Brain microvascular endothelial cell (primary cell): ENCODE measurements around the gene CREB3L4.

ENCODE experiments used
- DNase-seq: peaks from one replicate; pipeline ENCODE4 v3.0.0-alpha.2; 2020
- H3K27ac ChIP-seq: fragments of 250-450 bp; sonication (Bioruptor Pico); 2 replicates; pipeline ENCODE4 v1.5.1; 2020; ENCODE audit warnings: mild to moderate bottlenecking, moderate library complexity
- H3K27me3 ChIP-seq: fragments of 250-450 bp; sonication (Bioruptor Pico); replicated peaks from 2 replicates; pipeline ENCODE4 v1.5.1; 2020; ENCODE audit warnings: mild to moderate bottlenecking
- H3K36me3 ChIP-seq: fragments of 250-450 bp; sonication (Bioruptor Pico); replicated peaks from 2 replicates; pipeline ENCODE4 v1.5.1; 2020; ENCODE audit warnings: mild to moderate bottlenecking
- H3K4me3 ChIP-seq: 2 replicates; pipeline ENCODE4 v1.5.1; 2011; ENCODE audit warnings: low read depth, mild to moderate bottlenecking, control low read depth, low read length, moderate library complexity
- in situ Hi-C: cut with HindIII; loops from 2 replicates; pipeline ENCODE4 v1.10.0; 2017; ENCODE audit warnings: low sequenced_read_pairs, low pct_ligation_motif_present
- TF ChIP-seq, protein P1 (sequence below): IDR thresholded peaks from 2 replicates; pipeline ENCODE4 v1.5.1; 2011; ENCODE audit warnings: low read depth, mild to moderate bottlenecking, moderate library complexity, low read length, control low read depth, inconsistent platforms; ENCODE audit errors: missing control alignments

Gene CREB3L4

DNA sequence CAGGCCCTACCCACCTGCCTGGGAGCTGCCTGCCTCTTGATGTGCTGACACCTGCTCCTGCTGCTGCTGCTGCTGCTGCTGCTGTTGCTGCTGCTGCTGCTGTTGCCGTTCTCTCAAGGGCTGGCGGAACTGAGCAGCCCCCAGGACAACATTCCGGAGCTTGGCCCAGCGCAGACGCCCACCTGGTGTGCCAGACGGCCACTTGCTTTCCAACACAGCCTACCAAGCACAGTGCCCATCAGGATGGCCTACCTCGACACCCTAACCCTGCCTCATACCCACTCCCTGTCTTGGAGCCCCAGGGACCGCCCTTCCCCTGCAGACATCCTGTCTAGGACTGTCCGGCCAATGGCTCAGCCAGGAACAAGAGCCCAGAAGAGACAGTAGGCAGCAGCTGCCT lies 33.0 kb upstream of the CREB3L4 start:
- in situ Hi-C loops = no loop called here
- H3K36me3 ChIP-seq = peaks cover 52% of the 10 kb centered on the region
- no peak overlapping the region for H3K27ac ChIP-seq
- H3K27me3 ChIP-seq = no peaks in the 10 kb centered on the region
- no peak for DNase-seq
- H3K4me3 ChIP-seq = no peak overlapping the region
- TF ChIP-seq, protein P1, sequence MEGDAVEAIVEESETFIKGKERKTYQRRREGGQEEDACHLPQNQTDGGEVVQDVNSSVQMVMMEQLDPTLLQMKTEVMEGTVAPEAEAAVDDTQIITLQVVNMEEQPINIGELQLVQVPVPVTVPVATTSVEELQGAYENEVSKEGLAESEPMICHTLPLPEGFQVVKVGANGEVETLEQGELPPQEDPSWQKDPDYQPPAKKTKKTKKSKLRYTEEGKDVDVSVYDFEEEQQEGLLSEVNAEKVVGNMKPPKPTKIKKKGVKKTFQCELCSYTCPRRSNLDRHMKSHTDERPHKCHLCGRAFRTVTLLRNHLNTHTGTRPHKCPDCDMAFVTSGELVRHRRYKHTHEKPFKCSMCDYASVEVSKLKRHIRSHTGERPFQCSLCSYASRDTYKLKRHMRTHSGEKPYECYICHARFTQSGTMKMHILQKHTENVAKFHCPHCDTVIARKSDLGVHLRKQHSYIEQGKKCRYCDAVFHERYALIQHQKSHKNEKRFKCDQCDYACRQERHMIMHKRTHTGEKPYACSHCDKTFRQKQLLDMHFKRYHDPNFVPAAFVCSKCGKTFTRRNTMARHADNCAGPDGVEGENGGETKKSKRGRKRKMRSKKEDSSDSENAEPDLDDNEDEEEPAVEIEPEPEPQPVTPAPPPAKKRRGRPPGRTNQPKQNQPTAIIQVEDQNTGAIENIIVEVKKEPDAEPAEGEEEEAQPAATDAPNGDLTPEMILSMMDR = no peak

DNA sequence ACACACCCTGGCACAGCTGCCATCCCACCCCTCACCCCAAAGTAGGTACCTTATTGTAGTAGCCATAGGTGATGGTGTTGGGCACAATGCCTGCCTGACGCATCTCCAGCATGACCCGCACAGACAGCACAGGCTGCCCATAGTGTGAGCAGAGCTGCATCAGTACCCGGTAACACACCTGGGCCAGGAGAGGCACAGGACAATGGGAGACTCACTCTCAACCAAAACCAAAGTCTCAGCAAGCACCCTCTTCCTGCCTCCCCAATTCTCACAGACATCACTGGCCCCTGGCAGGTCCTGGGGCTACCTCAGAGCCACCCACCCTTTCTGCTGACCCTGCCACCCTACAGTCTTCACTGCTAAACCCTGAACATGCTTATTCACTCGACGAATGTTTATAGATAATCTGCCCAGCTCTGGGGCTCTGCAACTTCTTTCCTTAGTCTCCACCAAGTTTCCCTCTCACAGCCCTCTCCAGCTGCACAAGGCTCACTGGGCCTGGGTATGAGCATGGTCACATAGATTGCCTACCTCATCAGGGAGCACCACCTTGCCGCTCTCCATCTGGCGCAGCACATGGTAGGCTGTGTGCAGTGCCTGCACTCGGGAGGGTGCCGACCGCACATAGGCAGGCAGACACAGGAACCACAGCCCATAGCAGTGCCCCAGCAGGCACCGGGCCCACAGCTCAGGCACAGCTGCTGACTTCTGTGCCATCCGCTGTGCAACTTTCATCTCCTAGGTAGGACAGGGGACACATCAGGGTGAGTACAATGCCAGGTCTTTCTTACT lies 31.5 kb upstream of the CREB3L4 start:
- no peak overlapping the region for H3K4me3 ChIP-seq
- in situ Hi-C loops = no loop called here
- no peak overlapping the region for H3K27ac ChIP-seq
- no peaks in the 10 kb centered on the region for H3K27me3 ChIP-seq
- DNase-seq = no peak
- TF ChIP-seq, protein P1 = no peak
- peaks cover 52% of the 10 kb centered on the region for H3K36me3 ChIP-seq

GRCh38 chr1:153937331-153937730 lies 30.4 kb upstream of the CREB3L4 start:
- no peaks in the 10 kb centered on the region for H3K27me3 ChIP-seq
- TF ChIP-seq, protein P1 = no peak
- H3K27ac ChIP-seq = no peak overlapping the region
- no peak overlapping the region for H3K4me3 ChIP-seq
- DNase-seq = no peak
- peaks cover 50% of the 10 kb centered on the region for H3K36me3 ChIP-seq
- in situ Hi-C loops = no loop called here

- Histone ChIP-seq H3K27me3 (no peaks in the 10 kb centered on the region), H3K36me3 (peaks cover 41% of the 10 kb centered on the region), H3K27ac (no peak overlapping the region), H3K4me3 (no peak overlapping the region)
- in situ Hi-C loops = no loop called here
- TF ChIP-seq, protein P1 = no peak
- DNase-seq = no peak
Observed at GRCh38 chr1:153938996-153939395, 28.7 kb upstream of the CREB3L4 start.

DNA sequence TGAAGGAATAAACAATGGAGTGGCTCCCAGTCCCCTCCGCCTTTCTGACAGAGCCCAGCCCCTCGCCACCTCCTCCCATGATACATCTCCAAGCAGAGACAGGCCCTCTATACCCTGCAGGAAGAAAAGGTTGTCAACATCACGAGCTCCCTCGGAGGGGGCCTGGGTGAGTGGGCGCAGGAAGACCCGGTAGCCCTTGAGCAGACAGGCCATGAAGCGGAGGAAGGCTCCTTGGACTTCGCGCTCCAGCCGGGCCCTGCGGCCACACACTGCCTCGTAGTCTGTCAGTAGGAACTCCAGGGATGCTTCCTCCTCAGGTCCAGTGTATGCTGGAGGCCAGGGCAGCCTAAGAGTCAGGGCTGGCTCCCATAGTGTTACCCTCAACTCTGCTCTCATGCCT lies 28.2 kb upstream of the CREB3L4 start:
- Histone ChIP-seq H3K27me3 (no peaks in the 10 kb centered on the region), H3K4me3 (no peak overlapping the region), H3K36me3 (peaks cover 36% of the 10 kb centered on the region), H3K27ac (no peak overlapping the region)
- in situ Hi-C loops = no loop called here
- TF ChIP-seq, protein P1 = no peak
- no peak for DNase-seq

DNA sequence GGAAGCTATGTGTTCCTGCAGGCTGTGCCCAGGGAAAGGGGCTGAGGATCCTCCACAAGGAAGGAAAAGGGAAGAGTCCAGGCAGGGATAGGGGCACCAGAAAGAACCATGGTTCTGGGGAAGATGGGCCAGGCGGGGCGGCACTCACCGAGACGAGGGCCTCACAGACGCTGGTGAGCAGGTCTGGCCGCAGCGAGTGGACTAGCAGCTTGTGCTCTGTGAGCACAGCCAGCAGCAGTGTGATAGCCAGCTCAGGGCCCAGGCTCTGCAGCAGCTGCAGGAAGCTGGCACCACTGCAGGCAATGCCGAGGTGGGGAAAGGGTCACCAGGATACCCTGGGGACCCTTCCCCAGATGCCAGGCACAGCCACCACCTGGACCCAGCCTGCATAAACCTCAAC lies 26.9 kb upstream of the CREB3L4 start:
- Histone ChIP-seq H3K27me3 (no peaks in the 10 kb centered on the region), H3K36me3 (peaks cover 27% of the 10 kb centered on the region), H3K27ac (no peak overlapping the region), H3K4me3 (no peak overlapping the region)
- no peak for DNase-seq
- TF ChIP-seq, protein P1 = no peak
- in situ Hi-C loops = no loop called here
